ENCODE data around the gene TPSD1.
"Not testable (repeated sequence)": the region's sequence is repeated elsewhere in the genome, so short reads cannot be mapped to it uniquely, and the experiment has no call there.

GRCh38 chr16:1240436-1240835 is 15.4 kb upstream of the TPSD1 start, which contains the start of gene TPSAB1:
- TF ChIP-seq POLR2AphosphoS5 (IDR thresholded peaks at IDR 0.05; ENCODE audit: low read depth, low read length); RAD21 (IDR thresholded peaks at IDR 0.05; ENCODE audit: low read length); SIN3A (IDR thresholded peaks at IDR 0.05; ENCODE audit: borderline replicate concordance, low read depth, low read length): not testable (repeated sequence)
